Naive thymus-derived CD4-positive, alpha-beta T cell (primary cell): ENCODE data around the gene ARHGDIA. TPM values are rescaled to one million over a fixed set of nuclear protein-coding genes. Genes with fewer than 3 reads are reported as not detected.

ENCODE experiments used
- ATAC-seq: fragments of 150-1000 bp; cut with Tn5 transposase; 2 replicates; pipeline ENCODE4 v1.10.0; 2021; ENCODE audit warnings: mild to moderate bottlenecking, moderate library complexity
- CTCF ChIA-PET: fragments of 350-600 bp; sonication (Branson Sonifier 250); formaldehyde crosslinking; loops from one replicate; lab custom pipeline; 2021; ENCODE audit warnings: antibody characterized with exemption; lab: Charles Lee
- POLR2A ChIA-PET: fragments of 350-600 bp; sonication (Branson Sonifier 250); formaldehyde crosslinking; loops from one replicate; lab custom pipeline; 2021; ENCODE audit warnings: antibody characterized with exemption, inconsistent platforms; lab: Charles Lee
- DNase-seq, 9 donors: peaks; one replicate each; pipeline versions ENCODE4 v3.0.0 to v3.0.0-alpha.2; 2020 to 2022; ENCODE audit warnings: mixed read lengths in 1 of 9
- H3K27ac ChIP-seq: one replicate; pipeline ENCODE4 v1.7.0; 2013; ENCODE audit warnings: mild to moderate bottlenecking, low read depth, low read length, moderate library complexity
- H3K27me3 ChIP-seq, 2 donors: one replicate each; pipeline ENCODE4 v1.7.0; 2013; ENCODE audit warnings: low read length in 2 of 2, mild to moderate bottlenecking in 2 of 2, moderate library complexity in 2 of 2; ENCODE audit not compliant: control insufficient read depth in 2 of 2, insufficient read depth in 2 of 2
- H3K36me3 ChIP-seq, 3 experiments: 1 replicate in 2 of 3; 2 replicates in 1 of 3; pipeline ENCODE4 v1.7.0; 2013; ENCODE audit warnings: low read length in 3 of 3, mild to moderate bottlenecking in 3 of 3, moderate library complexity in 1 of 3; ENCODE audit not compliant: insufficient read depth in 3 of 3, control insufficient read depth in 2 of 3
- H3K4me1 ChIP-seq, 2 donors: one replicate each; pipeline ENCODE4 v1.7.0; 2013; ENCODE audit warnings: low read length in 2 of 2, mild to moderate bottlenecking in 2 of 2, moderate library complexity in 1 of 2; ENCODE audit not compliant: control insufficient read depth in 2 of 2, insufficient read depth in 2 of 2
- H3K4me3 ChIP-seq: 2 replicates; pipeline ENCODE4 v1.7.0; 2013; ENCODE audit warnings: mild to moderate bottlenecking, low read length
- H3K9me3 ChIP-seq, 3 experiments: 1 replicate in 2 of 3; 2 replicates in 1 of 3; pipeline ENCODE4 v1.7.0; 2013; ENCODE audit warnings: low read length in 3 of 3; ENCODE audit not compliant: control insufficient read depth in 2 of 3
- H3K27ac Mint-ChIP-seq, 9 donors: one replicate each; pipeline ENCODE4 v1.8.0; 2020 to 2022; ENCODE audit warnings: mixed read lengths in 9 of 9, mild to moderate bottlenecking in 8 of 9, moderate library complexity in 5 of 9, inconsistent platforms in 2 of 9
- H3K27me3 Mint-ChIP-seq, 5 donors: one replicate each; pipeline ENCODE4 v1.8.0; 2021 to 2022; ENCODE audit warnings: mixed read lengths in 5 of 5, mild to moderate bottlenecking in 1 of 5
- H3K36me3 Mint-ChIP-seq, 5 donors: one replicate each; pipeline ENCODE4 v1.8.0; 2020 to 2022; ENCODE audit warnings: mixed read lengths in 5 of 5, mild to moderate bottlenecking in 3 of 5, inconsistent platforms in 1 of 5
- H3K4me1 Mint-ChIP-seq, 7 donors: one replicate each; pipeline ENCODE4 v1.8.0; 2020 to 2022; ENCODE audit warnings: mixed read lengths in 7 of 7, mild to moderate bottlenecking in 3 of 7, inconsistent platforms in 1 of 7
- H3K4me3 Mint-ChIP-seq, 10 donors: one replicate each; pipeline ENCODE4 v1.8.0; 2020 to 2022; ENCODE audit warnings: mild to moderate bottlenecking in 10 of 10, mixed read lengths in 10 of 10, moderate library complexity in 6 of 10, inconsistent platforms in 2 of 10
- H3K9me3 Mint-ChIP-seq, 11 donors: one replicate each; pipeline ENCODE4 v1.8.0; 2020 to 2022; ENCODE audit warnings: mixed read lengths in 11 of 11, mild to moderate bottlenecking in 4 of 11, inconsistent platforms in 1 of 11, moderate library complexity in 1 of 11
- intact Hi-C, 2 donors: fragments of 100-400 bp; cut with micrococcal nuclease; formaldehyde crosslinking; loops; one replicate each; pipeline ENCODE4 v1.15.1; 2023
- polyA plus RNA-seq, 2 donors: library from polyadenylated mRNA; unstranded; fragments of 300-500 nt; fragmentation: Illumina TruSeq; gene quantifications; one replicate each; pipeline ENCODE4 v1.2.3, GENCODE V29; 2021
- total RNA-seq, 6 experiments: library from RNA in 5 of 6; stranded (reverse) in 5 of 6; gene quantifications; 1 replicate in 5 of 6; 2 replicates in 1 of 6; pipeline ENCODE4 v1.2.3 and lab custom pipeline; 2021 to 2026

The ARHGDIA gene
- total and polyA plus RNA-seq, 7 experiments from 2014 or later: 66.5 to 671 (median 339) TPM

DNA sequence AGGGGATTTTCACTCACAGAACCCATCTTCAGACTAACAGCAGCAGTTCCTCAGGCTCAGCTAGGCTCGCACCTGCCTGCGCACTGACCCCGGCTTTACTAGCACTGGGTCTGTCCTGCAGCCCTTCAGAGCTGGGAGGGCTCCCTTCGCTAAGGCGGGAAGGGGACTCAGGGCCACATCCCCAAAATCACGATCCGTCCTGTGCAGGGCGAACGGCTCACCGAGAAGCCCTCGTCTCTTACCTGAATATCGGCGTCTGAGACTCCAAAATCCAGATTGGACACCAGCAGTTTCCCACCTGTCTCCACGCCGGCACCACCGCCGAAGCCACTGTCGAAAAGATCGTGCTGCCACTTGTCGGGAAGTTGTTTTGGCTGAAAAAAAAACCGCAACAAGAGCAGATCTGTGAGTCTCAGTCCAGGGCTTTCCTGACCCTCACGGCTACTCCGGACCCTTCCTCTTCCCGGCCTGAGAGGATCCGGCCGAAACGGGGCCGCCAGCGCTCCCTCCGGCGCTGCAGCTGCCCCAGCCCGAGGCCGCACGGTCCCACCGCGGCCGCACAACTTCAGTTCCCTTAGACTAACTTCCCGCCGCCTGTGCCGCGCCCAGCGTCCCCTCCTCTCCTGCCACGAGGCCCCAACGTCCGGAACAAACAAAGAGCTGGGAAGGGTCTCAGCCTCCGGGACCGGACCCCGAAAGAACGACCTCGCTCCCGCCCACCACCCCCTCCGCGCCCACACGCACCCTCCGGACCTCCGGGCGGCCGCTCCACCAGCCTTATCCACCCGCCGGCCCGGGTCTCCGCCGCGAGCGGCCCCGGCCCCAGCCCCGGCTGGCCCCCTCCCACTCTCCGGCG, 19.5 kb upstream of the ARHGDIA start:
- Histone ChIP-seq H3K4me3 (peak overlapping the region; percentile 79), H3K27me3 (no peaks in the 10 kb centered on the region), H3K9me3 (no peaks in the 10 kb centered on the region), H3K27ac (peak overlapping the region; percentile 82), H3K36me3 (peaks cover 14 to 55% (median 24%) of the 10 kb centered on the region in 3 experiments), H3K4me1 (peaks cover 16 to 20% of the 10 kb centered on the region in 2 donors)
- DNase-seq (peak in 1 of 9 donors; percentile 47), ATAC-seq (no peak)
- Mint-ChIP-seq H3K36me3 (peaks cover 9 to 26% (median 14%) of the 10 kb centered on the region in 5 donors), H3K27me3 (no peaks in the 10 kb centered on the region), H3K9me3 (peaks cover 0 to 1% (median 0%) of the 10 kb centered on the region in 11 donors), H3K4me3 (peak overlapping the region; percentile 78 to 96 (median 87)), H3K4me1 (peaks cover 0 to 32% (median 19%) of the 10 kb centered on the region in 7 donors), H3K27ac (peak overlapping the region; percentile 84 to 97 (median 95))
- POLR2A ChIA-PET: interaction anchor here (0.6 to 5.2 kb wide), 8 partner anchors 13 to 368 kb away, joined by 3 to 26 read pairs (median 3); partner anchors contain the start of genes ARL16, HGS and SIRT7
- CTCF ChIA-PET: no interaction called here
- intact Hi-C loops: loop anchor here (1.0 to 5.0 kb wide), 8 partner anchors 19 to 132 kb away; partner anchors contain the start of genes ARHGDIA (in 2 of the 2), PCYT2 (in 2 of the 2), CENPX (in 1 of the 2) and MAFG (in 1 of the 2)

DNA sequence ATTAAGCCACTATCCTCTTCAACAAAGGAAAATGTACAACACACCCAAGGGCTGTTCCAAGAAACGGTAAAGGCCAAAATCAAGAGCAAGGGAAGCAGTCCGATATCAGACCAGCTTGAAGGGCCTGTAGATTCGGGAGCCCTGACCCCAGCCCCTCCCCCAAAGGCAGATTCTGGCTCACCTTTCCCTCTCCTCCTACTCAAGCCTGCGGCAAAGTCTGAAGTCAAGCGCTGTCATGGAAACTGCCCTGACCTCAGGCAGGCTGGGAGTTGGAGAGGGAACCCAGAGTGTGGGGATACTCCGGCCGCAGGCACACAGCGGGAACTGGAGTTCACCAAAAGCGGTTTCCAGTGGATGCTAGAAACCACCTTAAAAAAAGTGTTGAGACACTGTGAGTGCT, 18.5 kb upstream of the ARHGDIA start:
- Histone ChIP-seq H3K27ac (peak overlapping the region; percentile 10), H3K4me1 (peaks cover 16 to 20% of the 10 kb centered on the region in 2 donors), H3K36me3 (peaks cover 14 to 59% (median 20%) of the 10 kb centered on the region in 3 experiments), H3K9me3 (no peaks in the 10 kb centered on the region), H3K27me3 (no peaks in the 10 kb centered on the region), H3K4me3 (no peak overlapping the region)
- ATAC-seq (no peak), DNase-seq (no peak)
- peaks cover 9 to 28% (median 10%) of the 10 kb centered on the region in 5 donors for H3K36me3 Mint-ChIP-seq
- CTCF ChIA-PET: no interaction called here
- peak overlapping the region in 8 of 9 donors; percentile 43 to 92 (median 76) for H3K27ac Mint-ChIP-seq
- intact Hi-C loops: loop anchor here (2.0 to 5.0 kb wide), 3 partner anchors 29 to 57 kb away; partner anchors contain the start of genes MAFG (in 1 of the 2), MCRIP1 (in 1 of the 2) and SIRT7 (in 1 of the 2)
- H3K4me3 Mint-ChIP-seq: peak overlapping the region; percentile 45 to 96 (median 84)
- peaks cover 0 to 32% (median 24%) of the 10 kb centered on the region in 7 donors for H3K4me1 Mint-ChIP-seq
- H3K9me3 Mint-ChIP-seq: peaks cover 0 to 1% (median 0%) of the 10 kb centered on the region in 11 donors
- no peaks in the 10 kb centered on the region for H3K27me3 Mint-ChIP-seq
- POLR2A ChIA-PET: interaction anchor here (1.0 to 5.2 kb wide), 2 partner anchors 17 to 23 kb away, joined by 5 to 26 read pairs; no protein-coding TSS in a partner anchor

DNA sequence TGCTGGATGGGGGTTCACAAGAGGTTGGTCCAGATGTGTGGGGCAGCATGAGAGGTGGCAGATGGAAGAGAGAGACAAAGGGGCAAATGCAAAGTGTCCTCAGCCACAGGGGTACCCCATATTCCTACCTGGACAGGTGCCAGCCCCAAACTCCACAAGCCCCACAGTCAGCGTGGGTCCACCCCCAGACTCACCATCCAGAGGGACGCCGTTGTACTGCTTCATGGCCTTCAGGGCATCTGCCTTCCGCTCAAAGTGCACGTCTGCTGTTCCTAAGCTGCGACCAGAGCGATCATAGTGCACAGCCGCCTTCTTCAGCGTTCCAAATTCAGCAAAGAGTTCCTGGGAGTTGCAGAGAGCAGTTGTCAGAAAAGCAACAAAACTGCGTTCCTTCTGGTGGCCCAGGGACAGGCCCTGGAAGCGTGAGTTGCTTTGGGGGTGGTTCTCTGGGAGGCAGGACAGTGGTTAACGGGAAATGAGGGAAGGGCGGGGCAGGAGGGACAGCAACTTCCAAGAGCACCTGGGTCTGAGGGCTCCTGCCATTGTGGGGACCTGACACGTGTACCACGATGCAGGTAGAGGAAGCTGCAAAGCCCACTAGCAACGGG, 18.0 kb upstream of the ARHGDIA start:
- DNase-seq: no peak
- ATAC-seq: no peak
- Mint-ChIP-seq H3K27me3 (no peaks in the 10 kb centered on the region), H3K36me3 (peaks cover 9 to 28% (median 10%) of the 10 kb centered on the region in 5 donors), H3K27ac (peak overlapping the region in 7 of 9 donors; percentile 41 to 92 (median 75)), H3K4me3 (peak overlapping the region; percentile 45 to 96 (median 68)), H3K4me1 (peaks cover 0 to 32% (median 24%) of the 10 kb centered on the region in 7 donors), H3K9me3 (peaks cover 0 to 1% (median 0%) of the 10 kb centered on the region in 11 donors)
- Histone ChIP-seq H3K27me3 (no peaks in the 10 kb centered on the region), H3K9me3 (no peaks in the 10 kb centered on the region), H3K27ac (peak overlapping the region; percentile 10), H3K4me1 (peaks cover 16 to 20% of the 10 kb centered on the region in 2 donors), H3K36me3 (peaks cover 14 to 61% (median 20%) of the 10 kb centered on the region in 3 experiments), H3K4me3 (no peak overlapping the region)
- CTCF ChIA-PET: no interaction called here
- intact Hi-C loops: no loop called here
- POLR2A ChIA-PET: interaction anchor here (0.8 to 5.2 kb wide), 3 partner anchors 16 to 186 kb away, joined by 3 to 26 read pairs (median 5); no protein-coding TSS in a partner anchor

DNA sequence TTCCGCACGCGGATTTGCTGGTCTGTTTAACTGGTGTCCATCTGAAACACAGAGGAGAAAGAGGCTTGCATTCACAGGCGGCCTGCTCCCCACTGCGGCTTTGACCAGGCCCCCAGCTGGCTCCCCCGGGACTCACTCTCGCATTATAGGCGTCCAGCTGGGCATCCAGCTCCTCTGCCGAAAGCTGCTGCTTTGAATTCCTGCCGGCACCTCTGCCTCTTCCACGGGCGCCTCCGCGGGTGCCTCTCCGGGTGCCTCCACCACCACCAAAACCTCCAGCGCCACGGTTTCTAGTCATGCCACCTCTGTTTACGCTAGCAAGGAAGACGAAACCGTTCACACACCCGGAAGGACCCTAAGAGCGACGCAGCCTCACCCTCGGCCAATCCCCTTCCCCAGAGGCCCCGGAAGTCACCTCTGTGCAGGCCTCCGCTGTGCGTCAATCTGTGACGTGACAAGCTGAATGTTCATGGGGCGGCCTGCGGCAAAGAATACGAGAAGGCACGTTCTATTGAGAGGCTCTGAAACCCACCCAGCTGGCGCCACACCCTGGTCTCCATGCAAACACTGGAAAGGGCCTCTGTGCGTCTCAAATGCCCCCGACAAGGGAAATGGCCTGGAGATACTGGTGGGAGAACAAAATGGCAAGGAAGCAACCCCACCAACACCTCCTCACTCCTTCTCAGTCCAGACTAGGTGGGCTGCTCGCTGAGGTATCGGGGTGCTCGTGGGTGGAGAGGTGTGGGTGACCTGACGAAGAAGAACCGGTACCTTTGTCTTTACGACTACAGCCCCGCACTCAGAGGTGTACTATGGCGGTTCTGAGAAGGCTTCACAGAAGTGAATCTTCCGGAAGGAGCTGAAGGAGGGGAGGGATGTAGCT, 17.2 kb upstream of the ARHGDIA start:
- H3K36me3 ChIP-seq: peaks cover 14 to 64% (median 20%) of the 10 kb centered on the region in 3 experiments

DNA sequence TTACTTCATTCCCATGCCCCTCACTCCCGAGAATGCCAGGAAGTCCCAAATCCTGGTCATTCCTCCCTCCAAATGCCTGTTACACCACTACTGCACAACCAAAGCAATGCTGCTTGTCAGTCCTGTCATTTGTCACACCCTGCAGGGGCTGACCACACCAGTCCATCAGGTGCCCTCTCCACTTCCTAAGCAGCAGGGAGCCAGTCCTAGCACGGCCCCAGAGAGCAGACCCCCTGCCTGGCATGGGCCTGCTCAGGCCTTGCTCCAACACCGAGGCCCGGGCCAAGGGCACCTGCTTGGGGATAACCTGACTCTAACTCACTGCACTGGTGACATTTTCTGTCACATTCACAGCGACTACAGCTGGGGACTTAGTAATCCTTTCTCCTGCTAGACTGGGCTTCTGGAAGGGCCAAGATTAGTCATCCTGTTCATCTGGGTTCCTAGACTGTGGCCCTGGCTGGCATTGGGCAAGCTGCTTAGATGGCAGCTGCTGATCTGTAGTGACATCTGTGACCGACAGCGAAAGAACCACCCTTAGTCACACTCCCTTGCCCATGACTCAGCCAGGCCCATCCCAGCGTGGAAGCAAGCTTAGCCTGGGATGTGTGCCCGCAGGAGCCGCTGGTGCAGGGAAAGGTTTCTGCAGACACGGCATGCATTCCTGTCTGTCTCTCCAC, 14.9 kb upstream of the ARHGDIA start:
- H3K27ac ChIP-seq: no peak overlapping the region
- DNase-seq (no peak), ATAC-seq (peak; percentile 26)
- Mint-ChIP-seq H3K27ac (peak overlapping the region in 5 of 9 donors; percentile 24 to 85 (median 49)), H3K4me3 (no peak overlapping the region), H3K36me3 (peaks cover 5 to 31% (median 10%) of the 10 kb centered on the region in 5 donors), H3K4me1 (peaks cover 0 to 26% (median 21%) of the 10 kb centered on the region in 7 donors), H3K27me3 (no peaks in the 10 kb centered on the region), H3K9me3 (peaks cover 0 to 1% (median 0%) of the 10 kb centered on the region in 11 donors)
- no peak overlapping the region for H3K4me3 ChIP-seq
- ChIA-PET POLR2A (interaction anchor here (0.9 kb wide), 1 partner anchor 19 kb away, joined by 3 read pairs; no protein-coding TSS in a partner anchor), CTCF (no interaction called here)
- H3K36me3 ChIP-seq: peaks cover 14 to 74% (median 20%) of the 10 kb centered on the region in 3 experiments
- H3K9me3 ChIP-seq: no peaks in the 10 kb centered on the region
- intact Hi-C loops: no loop called here
- H3K4me1 ChIP-seq: peaks cover 8 to 14% of the 10 kb centered on the region in 2 donors
- no peaks in the 10 kb centered on the region for H3K27me3 ChIP-seq

More for the DNA sequence above, 17.2 kb upstream of the ARHGDIA start:
- Histone ChIP-seq H3K9me3 (no peaks in the 10 kb centered on the region), H3K4me1 (peaks cover 16 to 20% of the 10 kb centered on the region in 2 donors), H3K4me3 (no peak overlapping the region), H3K27ac (peak overlapping the region; percentile 7), H3K27me3 (no peaks in the 10 kb centered on the region)
- Mint-ChIP-seq H3K36me3 (peaks cover 9 to 28% (median 10%) of the 10 kb centered on the region in 5 donors), H3K9me3 (peaks cover 0 to 1% (median 0%) of the 10 kb centered on the region in 11 donors), H3K4me3 (peak overlapping the region; percentile 45 to 96 (median 68)), H3K4me1 (peaks cover 0 to 32% (median 24%) of the 10 kb centered on the region in 7 donors), H3K27ac (peak overlapping the region in 5 of 9 donors; percentile 41 to 82 (median 58)), H3K27me3 (no peaks in the 10 kb centered on the region)
- intact Hi-C loops: no loop called here
- DNase-seq (no peak), ATAC-seq (no peak)
- CTCF ChIA-PET: no interaction called here
- POLR2A ChIA-PET: interaction anchor here (0.8 to 5.2 kb wide), 3 partner anchors 15 to 185 kb away, joined by 3 to 26 read pairs (median 5); no protein-coding TSS in a partner anchor
